T-helper 2 cell (primary cell): ENCODE results near the gene ARSB.
"Not testable (repeated sequence)": the region's sequence is repeated elsewhere in the genome, so short reads cannot be mapped to it uniquely, and the experiment has no call there.

Source experiments
- DNase-seq, 5 experiments: peaks; one replicate each; pipeline versions ENCODE4 v3.0.0 to v3.0.0-alpha.2; 2012 to 2022

The ARSB gene

DNA sequence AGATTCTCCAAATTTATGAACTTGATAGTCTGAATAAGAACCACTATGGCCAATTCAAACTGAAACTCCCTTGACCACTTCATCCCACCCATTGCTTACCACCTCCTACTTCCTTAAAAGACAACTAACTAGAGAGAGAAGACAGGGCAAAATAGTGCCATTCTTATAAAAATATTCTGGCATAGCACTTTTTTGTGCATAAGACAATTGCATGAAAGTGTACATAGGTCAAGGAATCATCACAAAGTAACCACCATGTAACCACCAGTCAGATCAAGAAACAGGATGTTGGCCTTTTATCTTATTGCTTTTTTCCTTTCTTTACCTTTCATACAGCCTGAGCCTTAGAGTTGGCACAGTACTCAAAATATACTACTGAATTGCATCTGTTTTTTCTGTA is 8.1 kb upstream of the ARSB start:
- DNase-seq = peak in 1 of 5 experiments; percentile 50

DNA sequence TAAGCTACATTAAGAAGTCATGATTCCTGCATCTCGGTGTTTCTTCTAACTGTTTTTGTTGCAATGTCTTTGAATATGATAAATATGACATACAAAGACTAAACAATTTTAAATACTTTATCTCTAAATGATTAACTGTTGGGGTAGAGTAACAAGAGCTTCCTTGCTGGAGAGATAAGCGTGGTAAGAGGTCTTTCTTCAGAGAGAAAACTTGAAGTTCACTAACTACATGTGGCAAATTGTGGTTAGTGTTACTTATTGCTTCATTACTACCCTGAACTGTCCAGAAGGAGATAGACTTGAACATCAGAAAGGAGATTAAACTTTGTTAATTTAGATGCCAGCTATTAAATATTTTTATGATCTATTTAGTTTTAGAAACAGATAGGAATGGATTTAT is 7.0 kb upstream of the ARSB start:
- no peak for DNase-seq

GRCh38 chr5:78989080-78989479 is 4.0 kb upstream of the ARSB start:
- no peak for DNase-seq

DNA sequence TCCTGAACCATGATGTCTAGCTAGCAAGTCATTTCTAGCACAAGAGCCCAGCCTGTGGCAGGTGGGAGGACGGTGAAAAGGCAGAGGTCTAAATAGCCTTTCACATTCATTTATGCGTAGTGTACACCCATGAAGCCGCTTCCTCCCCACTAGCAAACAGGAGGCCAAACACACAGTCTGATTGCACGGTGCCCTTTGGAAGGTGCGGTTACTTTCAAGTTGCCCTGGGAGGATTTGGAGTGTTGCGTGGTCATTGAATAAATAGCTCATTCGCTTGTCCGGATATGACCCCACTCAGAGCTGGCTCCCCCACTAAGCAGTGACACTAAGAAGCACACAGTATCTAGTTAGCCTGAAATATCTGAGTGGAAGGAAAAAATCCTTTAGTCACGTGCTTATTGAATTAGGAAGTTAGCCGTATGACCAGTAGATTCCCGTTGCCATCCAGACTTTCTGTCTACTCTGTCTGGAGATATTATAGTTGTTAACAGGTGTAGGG is 664 bp upstream of the ARSB start:
- DNase-seq = peak in 3 of 5 experiments; percentile 6 to 86 (median 29)

- DNase-seq = peak; percentile 51 to 83 (median 64)
Observed at GRCh38 chr5:78984439-78985115, 533 bp downstream of the ARSB start.

GRCh38 chr5:78983601-78984438 is 1.3 kb downstream of the ARSB start:
- DNase-seq = peak in 1 of 5 experiments; percentile 28

DNA sequence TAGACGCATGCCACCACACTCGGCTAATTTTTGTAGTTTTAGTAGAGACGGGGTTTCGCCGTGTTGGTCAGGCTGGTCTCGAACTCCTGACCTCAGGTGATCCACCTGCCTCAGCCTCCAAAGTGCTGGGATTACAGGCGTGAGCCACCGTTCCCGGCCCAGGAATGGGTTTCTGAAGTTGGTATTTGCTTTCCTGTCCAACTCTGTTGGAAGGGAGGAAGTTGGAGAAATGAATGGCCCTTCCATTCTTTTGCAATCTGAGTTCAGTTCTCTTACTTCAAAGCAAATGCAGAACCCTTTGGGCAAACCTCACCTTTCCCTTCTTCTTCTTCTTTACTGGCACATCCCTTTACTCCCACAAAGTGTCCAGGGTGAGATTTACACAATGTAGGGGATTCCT is 1.9 kb downstream of the ARSB start:
- not testable (repeated sequence) for DNase-seq

- no peak for DNase-seq
Observed at GRCh38 chr5:78979909-78980308, 5.2 kb downstream of the ARSB start.

- peak in 1 of 5 experiments; percentile 16 for DNase-seq
Observed at GRCh38 chr5:78979117-78979742, 5.9 kb downstream of the ARSB start.

GRCh38 chr5:78975035-78975434 is 10.1 kb downstream of the ARSB start:
- no peak for DNase-seq

GRCh38 chr5:78974601-78975000 is 10.5 kb downstream of the ARSB start:
- no peak for DNase-seq

DNA sequence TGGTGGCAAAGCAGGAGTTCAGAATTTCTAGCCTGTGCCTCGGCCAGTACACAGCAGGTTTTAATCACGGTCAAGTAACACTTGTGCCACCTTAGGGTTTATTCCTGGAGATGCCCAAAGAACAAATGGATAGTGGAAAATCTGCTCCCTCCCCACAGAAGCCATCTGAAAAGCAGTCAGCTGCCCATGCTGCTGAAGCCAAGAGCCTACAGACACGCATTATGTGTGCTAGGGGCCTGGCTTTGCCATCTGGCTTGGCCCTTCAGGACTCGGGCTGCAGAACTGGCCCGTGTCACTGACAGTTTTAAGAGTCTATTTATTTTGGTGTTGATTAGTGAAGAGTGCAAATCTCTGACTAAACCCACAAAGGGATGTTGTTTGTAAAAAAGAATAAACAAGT is 11.1 kb downstream of the ARSB start:
- DNase-seq = no peak

DNA sequence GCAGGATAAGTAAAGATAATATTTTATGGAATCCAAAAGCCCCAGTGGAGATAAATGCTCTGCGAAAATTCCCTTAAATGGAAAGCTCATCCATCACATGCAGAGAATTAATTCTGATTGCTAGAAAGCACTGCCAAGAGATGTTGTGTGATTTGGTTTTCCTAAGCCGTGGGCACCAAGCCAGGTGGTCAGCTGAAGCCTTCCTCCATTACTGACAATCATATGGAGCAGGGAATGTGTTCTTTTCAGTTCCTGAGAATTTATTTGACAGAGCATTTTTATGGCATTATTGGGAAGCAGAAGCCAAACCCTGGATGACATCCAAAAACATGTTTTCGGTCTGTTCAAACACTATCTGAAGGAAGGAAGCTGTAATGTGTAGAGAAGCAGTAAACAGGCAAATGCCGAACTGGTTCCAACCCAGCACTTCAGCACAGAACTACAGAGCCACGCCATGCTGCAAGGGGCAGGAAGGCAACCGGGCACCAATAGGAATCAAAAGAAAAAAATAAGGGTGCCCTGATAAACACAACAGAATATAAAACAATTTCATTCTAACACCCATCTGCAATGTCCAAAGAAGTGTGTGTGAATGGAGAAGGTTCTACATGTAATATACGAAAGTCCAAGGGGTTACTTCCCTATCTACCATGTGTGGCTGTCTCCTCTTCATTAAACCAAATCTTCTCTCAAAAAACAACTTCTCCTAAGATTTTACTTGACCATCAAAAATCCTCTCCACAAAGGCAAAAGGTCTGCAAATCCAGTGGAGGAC is 12.3 kb downstream of the ARSB start:
- DNase-seq = no peak

GRCh38 chr5:78971998-78972397 is 13.1 kb downstream of the ARSB start:
- DNase-seq = no peak

GRCh38 chr5:78968781-78969180 is 16.3 kb downstream of the ARSB start:
- DNase-seq = no peak

DNA sequence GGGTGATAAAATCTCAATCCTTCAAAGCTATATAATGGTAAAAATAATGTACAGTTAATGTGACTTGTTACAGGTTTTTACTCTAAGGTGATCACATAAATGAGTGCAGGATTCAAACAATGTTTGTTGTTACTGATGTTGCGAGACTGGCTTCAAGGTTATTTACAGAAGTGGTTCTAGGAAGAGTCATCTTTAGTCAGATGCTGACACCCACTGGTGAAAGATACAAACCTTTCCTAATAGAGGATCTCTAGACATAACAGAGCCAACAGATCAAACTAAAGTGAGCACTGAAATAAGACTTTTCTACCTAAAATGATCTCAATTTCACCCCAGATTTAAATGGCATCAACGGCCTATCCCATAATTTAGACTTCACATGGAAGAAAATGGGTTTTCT is 20.2 kb downstream of the ARSB start:
- peak in 1 of 5 experiments; percentile 44 for DNase-seq

GRCh38 chr5:78961743-78962142 is 23.4 kb downstream of the ARSB start:
- DNase-seq = no peak

DNA sequence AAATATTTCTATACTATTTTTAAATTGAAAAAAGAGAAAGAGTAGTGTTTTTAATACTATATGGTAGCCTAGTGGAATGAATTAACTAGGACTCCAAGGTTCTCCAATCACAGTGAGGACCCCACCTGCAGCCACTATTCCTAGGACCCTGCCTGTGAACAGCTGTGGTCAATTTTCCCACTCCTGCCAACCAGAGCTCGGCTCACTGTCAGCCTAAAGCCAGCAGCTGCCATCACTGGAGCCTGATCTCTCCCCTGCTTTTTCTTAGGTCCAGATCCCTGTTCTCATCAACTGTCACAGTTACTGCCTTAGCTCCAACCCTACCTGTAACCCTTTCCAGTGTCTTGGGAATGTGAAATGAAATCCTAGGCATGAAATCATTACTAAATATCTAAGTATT is 25.3 kb downstream of the ARSB start:
- DNase-seq = no peak

DNA sequence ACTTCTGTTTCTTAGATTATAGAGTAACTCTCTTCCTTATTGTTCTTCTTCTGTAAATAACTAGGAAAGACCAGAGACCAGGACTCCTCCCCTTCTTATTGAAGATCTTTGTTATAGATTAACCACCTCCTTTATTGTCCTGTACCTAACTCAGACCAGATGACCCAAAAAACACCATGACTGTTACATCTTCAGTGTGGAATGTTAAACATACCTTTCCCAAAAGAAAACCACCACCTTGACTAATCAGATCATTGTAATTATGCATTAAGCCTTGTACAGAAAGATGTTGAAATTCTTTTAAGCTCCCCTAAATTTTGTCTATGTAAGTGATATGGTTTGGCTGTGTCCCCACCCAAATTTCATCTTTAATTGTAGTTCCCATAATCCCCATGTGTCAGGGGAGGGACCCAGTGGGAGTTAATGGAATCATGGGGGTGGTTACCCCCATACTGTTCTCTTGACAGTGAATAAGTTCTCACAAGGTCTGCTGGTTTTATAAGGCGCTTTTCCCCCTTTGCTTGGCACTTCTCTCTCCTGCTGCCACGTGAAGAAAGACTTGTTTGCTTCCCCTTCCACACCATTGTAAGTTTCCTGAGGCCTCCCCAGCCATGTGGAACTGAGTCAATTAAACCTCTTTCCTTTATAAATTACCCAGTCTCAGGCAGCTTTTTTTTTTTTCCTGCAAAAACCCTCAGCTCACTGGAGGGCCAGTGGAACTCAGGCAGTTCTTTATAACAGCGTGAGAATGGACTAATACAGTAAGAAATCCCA is 26.3 kb downstream of the ARSB start:
- DNase-seq = no peak

DNA sequence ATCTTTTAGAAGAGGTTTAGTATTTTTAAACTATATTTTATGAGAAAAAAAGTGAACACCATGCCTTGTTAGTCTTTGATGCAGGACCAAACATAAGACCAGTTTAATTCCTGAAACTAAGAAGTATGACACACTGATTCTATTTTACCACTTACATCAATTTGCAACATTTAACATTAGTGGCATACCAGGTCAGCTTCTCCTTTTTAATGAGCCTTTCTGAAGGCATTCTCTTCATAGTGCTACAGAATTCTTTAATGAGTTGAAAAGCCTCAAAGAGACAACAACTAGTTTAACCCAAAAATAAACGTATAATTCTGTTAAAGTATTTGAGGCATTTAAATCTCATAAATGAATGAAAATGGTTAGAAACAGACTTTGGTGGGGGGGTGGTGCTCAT is 28.2 kb downstream of the ARSB start:
- DNase-seq = no peak

DNA sequence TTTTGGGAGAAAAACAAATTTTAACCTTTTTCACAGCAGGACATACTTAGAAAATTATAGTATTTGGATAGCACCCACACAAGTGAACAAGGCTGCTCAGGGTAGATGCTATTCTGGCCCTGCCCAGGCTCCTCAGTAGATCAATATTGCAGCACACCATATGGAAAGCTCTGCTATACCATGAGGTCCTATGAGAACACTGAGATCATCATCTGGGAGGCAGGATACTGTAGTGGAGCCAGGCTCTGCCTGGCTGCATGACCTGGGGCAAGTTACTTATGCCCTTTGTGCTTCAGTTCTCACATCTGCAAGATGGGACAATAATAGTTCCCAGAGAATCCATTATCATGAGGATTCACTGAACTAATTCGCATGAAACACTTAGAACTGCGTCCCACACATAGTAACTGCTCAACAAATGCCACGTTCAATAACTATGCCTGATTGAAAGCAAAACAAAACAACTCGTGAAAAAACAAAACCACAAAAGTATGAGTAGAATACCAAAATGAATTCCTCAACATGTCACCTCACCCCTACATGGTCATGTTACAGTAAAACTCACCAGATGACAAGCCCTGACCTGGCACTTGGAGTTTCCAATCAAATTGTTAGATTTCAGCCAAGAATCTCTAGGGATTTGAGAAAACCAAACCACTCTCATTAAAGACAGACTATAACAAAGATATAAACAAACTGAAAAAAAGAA is 31.9 kb downstream of the ARSB start:
- DNase-seq = peak in 1 of 5 experiments; percentile 59
